Measurements from ENCODE around the gene CATSPER4. TPM values are rescaled to one million over a fixed set of nuclear protein-coding genes. Genes with fewer than 3 reads are reported as not detected.
A peak's percentile ranks its signal among the peaks of the same experiment; 100 is the strongest.

The CATSPER4 gene
- total RNA-seq, 1 donor from 2014 or later, result not detected

GRCh38 chr1:26161415-26162219, 28.8 kb upstream of the CATSPER4 start:
- no peak overlapping the region for H3K27ac Mint-ChIP-seq
- peak overlapping the region; percentile 67 for H3K4me3 Mint-ChIP-seq (ENCODE audit: low read depth)
- peaks cover 28% of the 10 kb centered on the region for H3K27me3 Mint-ChIP-seq
- H3K9me3 Mint-ChIP-seq (ENCODE audit: low read depth), result no peaks in the 10 kb centered on the region
- H3K4me1 Mint-ChIP-seq (ENCODE audit: low read depth), result peaks cover 17% of the 10 kb centered on the region
- TF ChIP-seq CTCF (IDR thresholded peaks at IDR 0.05; ENCODE audit: unreplicated experiment), result peak; percentile 46
- peak; percentile 50 for DNase-seq (ENCODE audit: low spot score, unreplicated experiment)
- H3K36me3 Mint-ChIP-seq (ENCODE audit: insufficient read depth), result no peaks in the 10 kb centered on the region

GRCh38 chr1:26162220-26162709, 28.1 kb upstream of the CATSPER4 start:
- no peaks in the 10 kb centered on the region for H3K36me3 Mint-ChIP-seq (ENCODE audit: insufficient read depth)
- H3K27ac Mint-ChIP-seq, result peak overlapping the region; percentile 92
- H3K27me3 Mint-ChIP-seq, result peaks cover 26% of the 10 kb centered on the region
- DNase-seq (ENCODE audit: low spot score, unreplicated experiment), result no peak
- H3K4me1 Mint-ChIP-seq (ENCODE audit: low read depth), result peaks cover 17% of the 10 kb centered on the region
- peak overlapping the region; percentile 66 for H3K4me3 Mint-ChIP-seq (ENCODE audit: low read depth)
- H3K9me3 Mint-ChIP-seq (ENCODE audit: low read depth), result no peaks in the 10 kb centered on the region
- no peak for TF ChIP-seq CTCF (IDR thresholded peaks at IDR 0.05; ENCODE audit: unreplicated experiment)

GRCh38 chr1:26163684-26164035, 26.7 kb upstream of the CATSPER4 start:
- peaks cover 21% of the 10 kb centered on the region for H3K27me3 Mint-ChIP-seq
- H3K36me3 Mint-ChIP-seq (ENCODE audit: insufficient read depth), result no peaks in the 10 kb centered on the region
- H3K4me3 Mint-ChIP-seq (ENCODE audit: low read depth), result peak overlapping the region; percentile 20
- no peak for TF ChIP-seq CTCF (IDR thresholded peaks at IDR 0.05; ENCODE audit: unreplicated experiment)
- no peaks in the 10 kb centered on the region for H3K9me3 Mint-ChIP-seq (ENCODE audit: low read depth)
- DNase-seq (ENCODE audit: low spot score, unreplicated experiment), result no peak
- H3K27ac Mint-ChIP-seq, result no peak overlapping the region
- H3K4me1 Mint-ChIP-seq (ENCODE audit: low read depth), result peaks cover 13% of the 10 kb centered on the region

- Mint-ChIP-seq H3K27me3 (peaks cover 21% of the 10 kb centered on the region), H3K4me1 (ENCODE audit: low read depth) (peaks cover 13% of the 10 kb centered on the region), H3K27ac (peak overlapping the region; percentile 18), H3K4me3 (ENCODE audit: low read depth) (peak overlapping the region; percentile 66), H3K36me3 (ENCODE audit: insufficient read depth) (no peaks in the 10 kb centered on the region), H3K9me3 (ENCODE audit: low read depth) (no peaks in the 10 kb centered on the region)
- peak; percentile 66 for DNase-seq (ENCODE audit: low spot score, unreplicated experiment)
- TF ChIP-seq CTCF (IDR thresholded peaks at IDR 0.05; ENCODE audit: unreplicated experiment), result peak; percentile 80
Measured at GRCh38 chr1:26164036-26164860, 26.2 kb upstream of the CATSPER4 start.
